Activated CD8-positive, alpha-beta memory T cell treated with anti-CD3 and anti-CD28 coated beads for 36 hours (primary cell): ENCODE results near the gene PDE1A. TPM values are rescaled to one million over a fixed set of nuclear protein-coding genes. Genes with fewer than 3 reads are reported as not detected.

Experiments
- CTCF ChIA-PET: fragments of 350-600 bp; sonication (Branson Sonifier 250); formaldehyde crosslinking; loops from one replicate; lab custom pipeline; 2021; ENCODE audit warnings: antibody characterized with exemption; lab: Charles Lee
- POLR2A ChIA-PET: fragments of 350-600 bp; sonication (Branson Sonifier 250); formaldehyde crosslinking; loops from one replicate; lab custom pipeline; 2021; ENCODE audit warnings: antibody characterized with exemption; lab: Charles Lee
- total RNA-seq, 2 experiments: library from RNA; stranded (reverse); gene quantifications; one replicate each; pipeline ENCODE4 v1.2.3, GENCODE V29; 2021

Gene PDE1A
- total RNA-seq, 2 experiments from 2014 or later: not detected

DNA sequence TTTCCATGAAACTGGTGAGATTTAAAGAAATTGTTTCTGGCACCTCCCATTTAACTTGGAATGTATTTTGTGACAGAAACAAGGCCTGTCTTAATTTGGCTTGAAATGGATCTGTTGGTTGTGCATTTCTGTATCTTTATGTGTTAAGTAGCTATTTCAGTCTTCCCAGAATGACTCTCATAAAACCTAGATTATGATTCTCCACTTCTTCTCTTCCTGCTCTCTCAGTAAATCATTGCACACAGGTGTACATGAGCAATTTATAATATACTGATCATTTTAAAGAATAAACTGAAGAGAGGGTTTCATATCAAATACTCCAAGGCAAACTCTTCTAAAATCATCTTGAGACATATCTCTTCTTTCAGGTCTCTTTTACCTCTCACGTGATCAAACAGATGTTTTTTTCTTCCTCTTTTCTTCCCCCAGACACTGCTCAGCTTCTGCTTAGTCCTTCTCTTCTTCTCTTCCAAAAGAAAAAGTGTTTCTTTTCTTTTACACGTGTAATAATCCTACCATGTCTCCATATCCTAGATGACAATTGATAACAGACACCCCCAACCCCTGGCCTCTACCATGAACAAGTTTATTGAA lies 329.2 kb downstream of the PDE1A start:
- POLR2A ChIA-PET: no interaction called here
- CTCF ChIA-PET: no interaction called here

DNA sequence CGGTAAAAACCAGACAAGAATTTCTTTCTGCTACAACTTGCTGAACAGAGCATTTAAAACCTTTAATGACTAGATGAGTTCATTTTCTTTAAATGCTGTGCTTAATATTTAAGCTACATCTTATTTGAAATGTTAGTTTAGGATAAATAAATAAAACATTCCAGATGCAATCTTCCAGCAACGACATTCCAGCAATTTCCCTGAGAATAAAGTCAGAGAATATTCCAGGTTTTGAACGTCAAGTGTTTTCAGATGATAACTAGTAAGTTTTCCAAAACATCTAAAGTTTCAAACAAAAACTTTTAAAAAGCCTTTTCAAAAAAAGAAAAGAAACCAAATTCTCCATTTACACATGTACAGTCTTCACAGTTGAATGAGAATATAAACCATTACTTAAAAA lies 336.4 kb downstream of the PDE1A start:
- ChIA-PET POLR2A (no interaction called here), CTCF (no interaction called here)
